NCI-H345 treated with DMSO at 0.1 percent for 48 hours (cell line): Measurements from ENCODE around the gene UBN2.
"Not testable (repeated sequence)": the region's sequence is repeated elsewhere in the genome, so short reads cannot be mapped to it uniquely, and the experiment has no call there.

ENCODE experiments used
- DNase-seq: peaks from one replicate; lab custom pipeline; 2025; ENCODE audit not compliant: unreplicated experiment; lab: John Stamatoyannopoulos, UW

The UBN2 gene

DNA sequence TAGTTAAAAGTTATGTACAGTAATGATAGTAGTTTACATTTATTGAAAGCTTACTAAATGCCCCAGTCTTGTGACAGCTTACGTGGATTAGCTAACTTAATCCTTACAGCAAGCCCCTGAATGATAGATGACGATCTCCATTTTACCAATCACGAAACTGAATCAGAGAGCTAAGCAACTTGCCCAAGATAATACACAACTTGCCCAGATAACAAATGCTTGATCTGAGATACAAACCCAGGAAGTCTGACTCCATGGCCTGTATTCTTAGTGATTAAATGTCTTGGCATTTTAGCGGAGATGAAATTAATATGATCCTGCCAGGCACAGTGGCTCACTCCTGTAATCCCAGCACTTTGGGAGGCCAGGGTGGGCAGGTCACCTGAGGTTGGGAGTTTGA is 63.2 kb downstream of the UBN2 start:
- no peak for DNase-seq

DNA sequence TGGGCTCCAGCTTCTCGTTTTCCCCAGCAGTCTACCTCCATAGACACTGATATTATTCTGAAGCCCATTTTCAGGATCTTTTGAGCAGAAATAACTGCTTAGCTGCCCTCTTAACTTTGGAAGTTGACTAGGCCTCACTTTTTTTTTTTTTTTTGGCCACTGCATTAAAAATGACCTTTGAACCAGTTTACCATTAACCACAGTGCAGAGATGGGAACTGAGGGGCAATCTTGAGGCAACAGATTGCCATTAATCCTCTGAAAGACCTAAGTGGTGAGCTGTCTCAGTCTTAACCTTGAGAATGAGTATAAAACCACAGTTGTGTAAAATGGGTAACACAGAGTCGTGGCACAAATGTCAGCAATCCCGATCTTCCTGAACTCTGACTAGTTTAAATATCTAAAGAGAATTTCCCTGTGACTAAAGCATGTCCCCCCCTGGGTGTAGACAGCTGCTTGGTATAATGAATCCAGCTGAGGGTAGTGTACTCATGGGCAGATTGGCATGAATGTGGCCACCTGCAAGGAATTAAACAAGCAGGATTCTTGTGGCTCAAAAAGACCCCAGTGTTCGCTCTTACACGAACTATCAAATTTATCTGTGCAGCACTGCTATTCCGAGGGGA is 64.0 kb downstream of the UBN2 start:
- DNase-seq: no peak

DNA sequence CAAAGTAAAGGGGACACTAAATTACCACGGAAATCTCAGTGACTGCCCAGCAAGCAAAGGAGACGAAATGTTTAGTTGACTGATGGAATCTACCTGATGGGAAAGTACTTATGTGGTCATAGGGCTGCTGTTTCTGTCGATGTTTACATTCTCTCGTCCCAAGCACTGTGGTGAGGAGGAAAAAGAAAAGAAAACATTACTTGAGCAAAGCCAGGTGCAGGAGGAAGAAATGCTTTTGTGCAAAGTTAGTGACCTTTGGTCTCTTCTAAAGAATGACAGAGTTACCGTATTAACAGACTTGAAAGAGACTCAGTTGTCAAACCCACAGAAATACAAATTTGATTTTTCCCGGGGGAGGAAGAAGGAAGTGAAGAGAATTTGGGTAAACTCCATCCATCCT is 66.8 kb downstream of the UBN2 start:
- no peak for DNase-seq

DNA sequence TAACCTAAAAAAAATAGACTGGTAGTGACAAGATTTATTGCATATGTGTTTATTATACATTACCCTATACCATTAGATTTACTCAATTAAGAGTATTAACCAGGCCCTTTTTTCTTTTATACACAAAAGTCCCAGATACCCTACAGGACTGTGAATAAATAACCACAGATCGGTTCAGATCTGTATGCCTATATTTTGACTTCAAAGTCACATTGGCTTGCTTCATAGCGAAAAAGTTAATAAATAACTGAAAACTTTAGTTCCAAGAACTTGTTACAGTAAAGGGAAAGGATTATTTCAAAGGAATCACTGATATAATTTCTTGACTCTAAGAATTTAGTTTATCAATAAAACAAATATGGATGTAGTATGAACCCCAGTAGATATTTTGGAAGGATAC is 68.3 kb downstream of the UBN2 start:
- no peak for DNase-seq

DNA sequence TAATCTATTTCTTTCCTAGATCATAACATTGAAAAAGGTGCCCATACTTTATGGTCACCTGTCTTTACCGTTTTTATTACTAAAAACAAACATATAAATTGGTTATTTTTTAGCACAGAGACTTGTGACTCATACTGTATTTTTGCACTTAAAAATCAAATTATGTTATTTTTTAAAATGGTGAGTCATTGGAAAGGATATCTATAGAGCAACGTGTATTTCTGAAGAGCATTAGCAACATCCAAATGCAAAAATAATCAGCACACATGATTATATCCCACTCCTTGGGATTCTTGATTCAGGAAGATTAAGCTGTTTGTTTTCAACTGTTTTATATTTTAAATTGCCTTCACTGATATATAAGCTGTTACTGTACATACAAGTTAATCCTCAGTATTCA is 69.4 kb downstream of the UBN2 start:
- no peak for DNase-seq

DNA sequence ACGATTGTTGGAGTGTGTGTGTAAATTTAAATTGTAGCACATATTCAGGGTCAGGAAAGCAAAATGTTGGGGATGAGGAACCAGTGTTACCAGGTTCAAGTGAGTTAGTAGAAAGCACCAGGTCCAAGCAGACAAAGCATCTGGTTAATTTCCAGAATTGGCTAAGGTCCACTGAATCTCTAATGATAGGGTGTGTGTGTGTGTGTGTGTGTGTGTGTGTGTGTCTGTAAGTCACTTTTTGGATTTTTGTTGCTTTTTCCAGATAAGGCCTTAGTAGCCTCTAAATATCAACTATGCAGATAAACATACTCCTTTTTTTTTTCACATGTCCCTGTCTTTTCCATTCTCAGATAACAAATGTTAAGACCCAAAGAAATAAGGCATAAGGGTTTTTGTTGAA is 73.5 kb downstream of the UBN2 start:
- DNase-seq: no peak

DNA sequence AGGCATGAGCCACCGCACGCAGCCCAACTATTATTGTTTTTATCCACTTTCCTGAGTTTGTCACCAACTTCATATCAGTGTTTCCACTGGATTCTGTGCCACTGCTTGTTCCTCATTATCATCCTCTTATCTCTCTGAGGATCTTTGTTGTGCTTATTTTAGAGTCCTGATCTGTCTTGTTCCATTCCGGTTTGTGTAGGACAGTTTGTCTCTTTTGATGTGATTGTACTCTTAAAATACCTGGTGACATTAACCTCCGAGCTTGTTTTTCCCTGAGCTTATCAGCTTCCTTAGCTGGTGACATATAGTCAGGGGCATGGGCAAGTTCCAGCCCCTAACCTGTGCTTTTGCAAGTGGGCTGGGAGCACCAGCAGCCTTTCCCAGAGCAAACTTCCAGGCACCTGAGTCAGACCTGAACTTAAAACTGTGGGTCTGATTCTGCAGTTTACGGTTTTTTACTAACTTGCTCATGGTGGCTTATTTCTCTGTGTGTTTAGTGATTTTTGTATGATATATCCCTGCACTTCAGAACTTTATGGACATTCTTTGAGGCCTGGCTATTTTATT is 87.0 kb downstream of the UBN2 start:
- DNase-seq: no peak

DNA sequence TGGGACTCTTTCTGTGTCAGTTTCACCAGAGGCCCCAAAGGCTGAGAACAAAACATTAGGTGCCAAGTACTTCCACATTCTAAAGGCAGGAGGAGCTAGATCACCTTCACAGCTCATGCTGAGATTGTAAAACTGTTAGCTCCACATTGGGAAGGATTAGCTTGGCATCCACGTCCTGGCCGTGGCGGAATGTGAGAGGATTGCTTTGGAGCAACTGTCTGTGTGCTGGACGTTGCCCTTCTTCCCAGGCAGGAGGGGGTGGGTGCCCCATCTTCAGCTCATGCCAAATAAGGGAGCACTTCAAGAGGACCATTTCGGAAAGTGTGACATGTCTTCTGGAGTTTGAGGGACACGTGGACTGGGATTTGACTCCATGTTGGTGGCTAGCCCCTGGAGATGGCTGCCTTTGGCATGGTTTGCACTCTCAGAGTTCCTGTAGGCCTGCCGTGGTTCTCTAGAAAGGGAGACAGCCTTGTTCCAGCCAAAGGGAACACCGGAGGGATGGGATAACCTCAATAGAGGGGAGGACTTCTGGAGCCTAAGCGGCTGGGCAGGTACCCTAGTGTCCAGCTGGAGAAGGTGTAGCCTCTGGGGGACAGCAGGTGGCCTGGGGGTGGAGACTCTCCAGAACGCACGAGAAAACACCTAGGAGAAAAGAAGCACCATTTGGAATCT is 90.2 kb downstream of the UBN2 start:
- DNase-seq: no peak

DNA sequence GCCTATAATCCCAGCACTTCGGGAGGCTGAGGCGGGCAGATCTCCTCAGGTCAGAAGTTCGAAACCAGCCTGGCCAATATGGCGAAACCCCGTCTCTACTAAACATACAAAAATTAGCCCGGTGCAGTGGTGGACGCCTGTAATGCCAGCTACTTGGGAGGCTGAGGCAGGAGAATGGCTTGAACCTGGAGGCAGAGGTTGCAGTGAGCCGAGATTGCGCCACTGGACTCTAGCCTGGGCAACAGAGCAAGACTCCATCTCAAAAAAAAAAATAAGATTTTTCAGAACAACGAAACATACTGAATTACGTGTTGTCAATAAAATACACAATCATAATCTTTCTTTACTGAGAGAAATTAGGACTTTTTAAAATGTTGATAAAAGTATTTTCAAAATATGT is 93.7 kb downstream of the UBN2 start:
- DNase-seq: not testable (repeated sequence)

DNA sequence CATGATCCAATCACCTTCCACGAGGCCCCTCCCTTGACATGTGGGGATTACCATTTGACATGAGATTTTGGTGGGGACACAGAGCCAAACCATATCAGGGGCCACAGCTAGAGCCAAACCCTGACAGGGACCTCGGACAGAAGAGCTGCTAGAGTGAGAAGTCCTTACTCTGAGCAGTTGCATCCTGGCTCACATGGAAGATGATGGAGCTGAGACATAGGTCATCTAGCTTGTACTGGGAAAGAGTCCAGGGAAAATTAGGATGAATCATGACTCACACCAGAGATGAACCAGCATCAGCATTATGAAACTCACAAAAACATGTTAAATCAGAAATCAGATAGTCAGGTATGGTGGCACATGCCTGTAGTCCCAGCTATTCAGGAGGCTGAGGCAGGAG is 97.3 kb downstream of the UBN2 start:
- DNase-seq: no peak

DNA sequence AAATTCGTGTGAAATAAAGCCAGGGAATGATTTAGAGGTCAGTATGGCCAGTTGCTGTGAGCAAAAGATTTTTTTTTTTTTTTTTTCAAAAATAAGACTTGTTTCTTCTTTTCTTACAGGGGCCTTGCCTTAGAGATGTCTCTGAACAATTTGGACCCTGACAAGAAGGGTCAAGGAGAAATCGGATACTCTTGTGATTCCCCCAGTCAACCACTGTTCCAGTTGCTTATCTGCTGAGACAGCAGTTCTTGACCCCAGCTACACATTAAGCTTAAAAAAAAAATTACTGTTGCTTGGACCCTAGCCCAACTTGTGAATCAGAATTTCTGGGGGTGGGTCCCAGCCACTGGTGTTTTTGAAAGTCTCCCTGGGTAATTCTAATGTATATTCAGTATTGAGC is 98.1 kb downstream of the UBN2 start:
- no peak for DNase-seq

DNA sequence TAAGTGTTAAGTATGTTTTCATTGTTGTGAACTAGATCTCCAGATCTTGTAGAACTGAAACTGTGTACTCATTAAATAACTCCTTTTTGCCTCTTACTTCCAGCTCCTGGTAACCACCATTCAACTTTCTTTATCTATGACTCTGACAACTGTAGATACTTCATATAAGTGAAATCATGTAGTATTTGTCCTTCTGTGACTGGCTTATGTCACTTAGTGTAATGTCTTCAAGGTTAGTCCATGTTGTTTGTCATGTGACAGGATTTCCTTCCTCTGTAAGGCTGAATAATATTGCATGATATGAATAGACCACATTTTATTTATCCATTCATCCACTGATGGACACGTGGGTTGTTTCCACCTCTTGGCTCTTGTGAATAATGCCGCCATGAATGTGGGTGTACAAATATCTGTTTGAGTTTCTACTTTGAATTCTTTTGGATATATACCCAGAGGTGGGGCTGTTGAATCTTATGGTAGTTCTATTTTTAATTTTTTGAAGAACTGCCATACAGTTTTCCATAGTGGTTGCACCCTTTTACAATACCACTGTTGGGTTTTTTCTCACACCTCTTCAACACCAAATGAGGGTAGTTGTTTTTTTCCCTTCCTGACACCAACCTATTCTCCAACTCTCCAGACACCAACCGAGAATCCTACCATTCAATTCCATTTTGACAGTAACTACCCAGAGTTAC is 99.4 kb downstream of the UBN2 start:
- DNase-seq: no peak

DNA sequence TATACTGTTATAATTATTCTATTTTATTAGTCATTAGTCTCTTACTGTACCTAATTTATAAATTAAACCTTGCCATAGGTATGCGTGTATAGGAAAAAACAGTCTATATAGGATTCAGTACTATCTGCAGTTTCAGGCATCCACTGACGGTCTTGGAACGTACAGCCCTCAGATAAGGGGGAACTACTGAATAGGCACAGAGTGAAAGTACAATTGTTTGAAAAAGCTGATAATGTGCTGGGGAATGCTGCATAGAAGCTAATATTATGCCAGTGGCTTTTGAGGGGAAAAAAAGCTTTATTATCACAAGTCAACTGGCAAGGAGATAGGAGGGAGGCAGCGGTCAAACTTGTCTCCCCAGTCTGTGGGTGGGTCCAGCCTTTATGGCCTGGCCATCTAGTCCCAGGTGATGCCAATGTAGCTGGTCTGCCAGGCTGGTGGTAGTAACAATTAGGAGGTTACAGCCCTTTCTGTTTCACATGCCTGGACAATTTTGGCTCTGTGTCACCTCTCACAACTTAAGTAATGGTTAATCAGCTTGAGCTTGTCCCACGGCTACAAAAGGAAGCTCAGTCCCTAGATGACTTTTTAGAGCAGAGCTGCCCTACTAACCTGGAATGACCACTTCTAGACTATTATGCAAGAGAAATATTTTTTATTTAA is 101.8 kb downstream of the UBN2 start:
- DNase-seq: no peak

DNA sequence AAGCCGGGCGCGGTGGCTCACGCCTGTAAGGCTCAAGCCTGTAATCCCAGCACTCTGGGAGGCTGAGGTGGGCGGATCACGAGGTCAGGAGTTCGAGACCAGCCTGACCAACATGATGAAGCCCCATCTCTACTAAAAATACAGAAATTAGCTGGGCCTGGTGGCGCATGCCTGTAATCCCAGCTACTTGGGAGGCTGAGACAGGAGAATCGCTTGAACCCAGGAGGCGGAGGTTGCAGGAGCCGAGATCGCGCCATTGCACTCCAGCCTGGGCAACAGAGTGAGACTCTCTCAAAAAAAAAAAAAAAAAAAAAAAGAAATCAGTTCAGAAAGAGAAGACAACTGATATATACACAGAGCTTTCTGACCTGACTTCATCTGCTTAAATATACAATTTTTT is 102.4 kb downstream of the UBN2 start:
- not testable (repeated sequence) for DNase-seq

DNA sequence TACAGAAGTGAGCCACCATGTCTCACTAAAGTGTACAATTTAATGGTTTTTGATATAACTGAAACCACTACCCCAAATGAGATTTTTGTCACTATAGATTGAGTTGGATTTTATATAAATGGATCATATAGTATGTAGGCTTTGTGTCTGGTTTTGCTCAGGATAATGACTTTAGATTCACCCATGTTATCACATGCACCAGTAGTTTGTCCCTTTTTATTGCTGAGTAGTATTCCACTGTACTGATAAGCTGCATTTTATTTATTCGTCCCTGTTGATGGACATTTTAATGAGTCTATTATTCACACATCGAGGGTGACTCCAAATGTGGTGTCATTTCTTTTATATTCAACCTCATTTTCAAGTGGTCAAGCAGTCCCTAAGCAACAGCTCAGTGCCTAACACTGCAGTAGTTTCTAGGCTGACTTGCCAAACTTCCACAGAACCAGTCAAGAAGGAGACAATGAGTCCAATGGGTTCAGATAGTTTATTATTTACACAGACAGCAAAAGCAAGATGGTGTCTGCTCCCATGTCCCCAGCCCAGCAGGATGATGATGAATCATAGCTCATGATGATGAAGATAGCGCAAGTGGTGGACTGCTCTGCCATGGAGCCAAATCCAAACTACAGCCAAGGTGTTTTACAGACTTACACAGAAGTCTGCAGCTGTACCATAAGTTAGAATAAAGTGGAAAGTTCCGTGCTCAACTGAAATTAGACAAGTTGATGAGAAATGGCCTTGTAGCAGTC is 103.5 kb downstream of the UBN2 start:
- DNase-seq: no peak

DNA sequence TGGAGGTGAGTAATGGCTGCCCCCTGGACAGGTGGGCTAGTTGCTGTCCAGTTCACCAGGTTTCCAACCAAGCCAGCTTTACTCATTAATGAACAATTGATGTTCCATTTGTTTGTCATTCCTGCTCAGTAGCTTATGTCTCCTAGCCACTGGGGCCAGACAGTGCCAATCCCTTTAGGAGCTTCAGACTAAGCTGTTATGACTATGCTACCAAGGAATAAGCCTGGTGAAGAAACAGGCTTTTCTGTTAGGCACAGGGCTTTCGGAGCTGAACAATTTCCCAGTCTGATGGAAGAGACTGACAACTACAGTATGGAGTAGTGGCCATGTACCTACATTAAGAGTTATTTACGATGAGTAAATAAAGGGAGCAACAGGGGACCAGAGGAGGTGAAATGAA is 108.0 kb downstream of the UBN2 start:
- no peak for DNase-seq

DNA sequence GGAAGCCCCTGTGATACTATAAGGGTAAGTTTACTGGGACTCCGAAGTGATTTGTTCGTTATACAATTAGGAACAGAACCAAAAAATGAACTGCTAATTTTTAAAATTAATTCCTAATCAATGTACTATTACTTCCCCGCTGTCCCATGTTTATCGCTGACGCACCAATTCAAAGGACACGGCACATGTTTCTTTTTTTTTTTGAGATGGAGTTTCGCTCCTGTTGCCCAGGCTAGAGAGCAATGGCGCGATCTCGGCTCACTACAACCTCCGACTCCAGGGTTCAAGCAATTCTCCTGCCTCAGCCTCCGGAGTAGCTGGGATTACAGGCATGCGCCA is 108.6 kb downstream of the UBN2 start:
- no peak for DNase-seq

DNA sequence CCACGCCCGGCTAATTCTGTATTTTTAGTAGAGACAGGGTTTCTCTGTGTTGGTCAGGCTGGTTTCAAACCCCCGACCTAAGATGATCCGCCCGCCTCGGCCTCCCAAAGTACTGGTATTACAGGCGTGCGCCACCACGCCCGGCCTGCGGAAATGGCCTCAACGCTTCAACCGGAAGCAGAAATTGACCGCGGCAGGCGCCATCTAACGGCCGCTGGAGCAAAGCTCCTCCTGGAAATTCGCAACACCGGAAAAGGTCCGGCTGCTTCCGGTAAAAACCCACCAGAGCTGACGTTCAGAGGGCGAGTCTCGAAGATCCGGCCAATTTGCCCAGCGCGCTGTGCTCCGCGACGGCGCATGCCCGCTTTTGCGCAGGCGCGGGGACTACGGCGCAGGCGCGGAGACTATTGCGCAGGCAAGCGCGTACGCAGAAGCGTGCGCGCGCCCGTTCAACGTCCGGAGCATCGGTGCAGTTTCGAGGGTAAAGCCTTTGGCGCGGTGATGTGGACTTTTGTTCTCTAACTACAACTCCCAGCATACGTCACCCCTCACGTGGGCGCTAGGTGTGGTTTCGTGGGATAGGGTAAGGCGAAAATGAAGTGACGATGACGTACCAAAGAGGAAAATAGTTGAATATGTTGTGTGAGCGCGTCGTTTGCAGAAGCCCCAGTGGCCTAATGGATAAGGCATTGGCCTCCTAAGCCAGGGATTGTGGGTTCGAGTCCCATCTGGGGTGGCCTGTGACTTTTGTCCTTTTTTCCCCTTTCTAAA is 109.2 kb downstream of the UBN2 start:
- DNase-seq: peak; percentile 97

DNA sequence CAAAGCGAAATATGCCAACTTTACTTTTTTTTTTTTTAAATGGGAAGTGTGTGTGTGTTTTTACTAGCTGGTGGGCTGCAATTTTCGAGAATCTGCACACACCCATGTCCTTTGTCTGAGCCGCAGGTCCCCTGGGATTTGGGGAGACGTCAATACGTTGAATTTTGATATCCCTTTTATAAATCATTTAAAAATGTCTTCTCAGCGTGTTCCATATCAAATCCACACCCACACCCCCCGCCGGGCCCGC is 109.7 kb downstream of the UBN2 start:
- no peak for DNase-seq

DNA sequence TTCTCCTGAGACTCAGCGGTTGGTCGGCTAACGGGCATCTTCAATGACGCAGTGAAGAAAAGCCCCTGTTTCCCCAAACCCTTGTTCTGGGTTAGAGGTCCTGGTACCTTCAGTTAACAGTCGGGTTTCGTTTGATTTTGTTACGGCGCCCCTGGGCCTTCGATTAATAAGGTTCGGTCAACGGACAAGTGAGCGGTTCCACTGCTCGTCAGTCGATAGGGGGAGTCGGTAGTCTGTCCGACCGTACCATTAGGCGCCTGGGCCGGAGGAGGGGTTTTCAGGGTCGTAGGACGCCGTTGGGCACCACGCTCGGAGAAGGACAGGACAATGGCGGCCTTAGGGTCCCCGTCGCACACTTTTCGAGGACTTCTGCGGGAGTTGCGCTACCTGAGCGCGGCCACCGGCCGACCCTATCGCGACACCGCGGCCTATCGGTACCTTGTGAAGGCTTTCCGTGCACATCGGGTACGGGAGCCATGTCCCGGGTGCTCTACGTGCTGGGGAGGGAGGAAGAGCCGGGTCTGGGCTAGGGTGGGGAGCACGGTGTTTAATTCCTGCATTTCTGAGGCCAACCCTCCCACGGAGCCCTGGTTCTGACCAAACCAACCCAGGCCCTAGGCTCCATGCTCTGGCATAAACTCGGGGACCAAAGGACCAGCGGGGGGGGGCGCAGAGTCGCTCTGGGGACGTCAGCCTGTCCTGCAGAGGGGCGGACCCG is 110.2 kb downstream of the UBN2 start, which contains the start of gene FMC1:
TSS of gene FMC1 (plus strand) at position 280 of the 718 bp plus-strand sequence. CDS start at position 328, 48 bp downstream.
- peak; percentile 84 for DNase-seq
